Measurements from ENCODE around the gene PHACTR3. TPM values are rescaled to one million over a fixed set of nuclear protein-coding genes. Genes with fewer than 3 reads are reported as not detected.

The PHACTR3 gene
- total and polyA plus RNA-seq, 2 of the 8 experiments (the other 6 are each of a cell fraction or from before 2014, with no cell fraction given), result 0.05 to 0.13 TPM

- Histone ChIP-seq H4K20me1 (replicated peaks in 1 of 2; ENCODE audit: control insufficient read depth in 1 of 2, insufficient read depth in 2 of 2, low read length in 2 of 2) (no peaks in the 10 kb centered on the region), H3K27ac (ENCODE audit: low read depth, low read length) (no peak overlapping the region), H3K23ac (ENCODE audit: insufficient read length) (no peak overlapping the region), H3K79me1 (ENCODE audit: low read depth, low read length) (no peaks in the 10 kb centered on the region), H2BK15ac (ENCODE audit: low read length) (no peak overlapping the region), H3K4ac (replicated peaks; ENCODE audit: insufficient read length, low read depth, low read length) (no peak overlapping the region), H2BK12ac (ENCODE audit: low read depth, low read length) (no peak overlapping the region), H3K9me3 (ENCODE audit: insufficient read depth in 2 of 2, low read depth in 1 of 2, low read length in 1 of 2) (peaks cover 79 to 87% of the 10 kb centered on the region in 2 experiments), H3K79me2 (ENCODE audit: control insufficient read depth in 1 of 2, insufficient read depth in 2 of 2, low read length in 2 of 2) (no peaks in the 10 kb centered on the region), H3K4me3 (ENCODE audit: extremely low read depth in 1 of 4, insufficient read depth in 2 of 4, low read depth in 3 of 4, low read length in 4 of 4) (no peak overlapping the region), H3K9ac (replicated peaks in 1 of 4; ENCODE audit: extremely low read depth in 1 of 4, low read depth in 3 of 4, low read length in 3 of 4) (no peak overlapping the region), H3K27me3 (replicated peaks in 1 of 4; ENCODE audit: control insufficient read depth in 3 of 4, extremely low read depth in 1 of 4, insufficient read depth in 3 of 4, low read length in 3 of 4) (no peaks in the 10 kb centered on the region), H3K4me2 (ENCODE audit: insufficient read depth in 1 of 2, low read depth in 2 of 2, low read length in 2 of 2) (no peak overlapping the region), H3K23me2 (ENCODE audit: low read depth, low read length) (no peaks in the 10 kb centered on the region), H3K14ac (ENCODE audit: insufficient read length) (no peak overlapping the region), H3K56ac (replicated peaks; ENCODE audit: insufficient read length, low read depth, low read length) (no peak overlapping the region), H3K36me3 (ENCODE audit: control insufficient read depth in 2 of 4, insufficient read depth in 4 of 4, low read length in 3 of 4) (no peaks in the 10 kb centered on the region), H2AFZ (ENCODE audit: low read length) (no peak overlapping the region), H2BK120ac (replicated peaks; ENCODE audit: low read depth, low read length) (no peak overlapping the region), H2AK5ac (ENCODE audit: low read depth, low read length) (no peak overlapping the region), H2BK20ac (ENCODE audit: low read length) (no peak overlapping the region), H4K91ac (replicated peaks; ENCODE audit: insufficient read length, low read length) (no peak overlapping the region), H4K5ac (ENCODE audit: insufficient read length, low read depth, low read length) (no peak overlapping the region), H3K4me1 (replicated peaks in 1 of 4; ENCODE audit: control insufficient read depth in 3 of 4, insufficient read depth in 4 of 4, low read length in 3 of 4) (no peaks in the 10 kb centered on the region), H4K8ac (ENCODE audit: extremely low read depth, insufficient read depth, low read length) (no peak overlapping the region), H2BK5ac (ENCODE audit: low read depth, low read length) (no peak overlapping the region), H3K18ac (ENCODE audit: extremely low read depth, low read length) (no peak overlapping the region)
- ChIA-PET POLR2A (ENCODE audit: partially characterized antibody) (no interaction called here), CTCF (ENCODE audit: partially characterized antibody) (interaction anchor here (0.6 kb wide), 1 partner anchor 263 kb away, joined by 3 read pairs; no protein-coding TSS in a partner anchor)
- no peak for FAIRE-seq
- no peak for DNase-seq (ENCODE audit: low read depth in 1 of 2, low spot score in 2 of 2)
- WGBS, 2 experiments (ENCODE audit: extremely low coverage in 1 of 2, insufficient coverage in 1 of 2, insufficient read length in 1 of 2, insufficient replicate concordance in 2 of 2, low coverage in 1 of 2, low lambda C conversion rate in 2 of 2, missing lambda C conversion rate in 1 of 2), result 47% methylated on average over 8 of the region's 8 CpGs; no CpG with 5 or more reads in 1 of the 2 experiments
- TF ChIP-seq TBP (IDR thresholded peaks at IDR 0.05; ENCODE audit: low read depth, low read length) (no peak), JUN (IDR thresholded peaks at IDR 0.05; ENCODE audit: low read depth, low read length) (no peak), SAP30 (IDR thresholded peaks at IDR 0.05; ENCODE audit: insufficient read depth, insufficient replicate concordance, low read length) (no peak), CHD2 (IDR thresholded peaks at IDR 0.05; ENCODE audit: low read length) (no peak), RXRA (IDR thresholded peaks at IDR 0.05; ENCODE audit: insufficient read depth, low read depth, low read length) (no peak), CBX8 (IDR thresholded peaks at IDR 0.05; ENCODE audit: borderline replicate concordance, low read depth, low read length) (no peak), TAF1 (IDR thresholded peaks at IDR 0.05; ENCODE audit: low read depth, low read length) (no peak), SIRT6 (IDR thresholded peaks at IDR 0.05; ENCODE audit: low read length) (no peak), RBBP5 (IDR thresholded peaks at IDR 0.05; ENCODE audit: borderline replicate concordance, low read depth, low read length) (no peak), RAD21 (IDR thresholded peaks at IDR 0.05 in 1 of 2, conservative IDR thresholded peaks at IDR 0.05 in 1 of 2; ENCODE audit: low read depth in 2 of 2, low read length in 2 of 2) (no peak)
- TF ChIP-seq, protein P1, sequence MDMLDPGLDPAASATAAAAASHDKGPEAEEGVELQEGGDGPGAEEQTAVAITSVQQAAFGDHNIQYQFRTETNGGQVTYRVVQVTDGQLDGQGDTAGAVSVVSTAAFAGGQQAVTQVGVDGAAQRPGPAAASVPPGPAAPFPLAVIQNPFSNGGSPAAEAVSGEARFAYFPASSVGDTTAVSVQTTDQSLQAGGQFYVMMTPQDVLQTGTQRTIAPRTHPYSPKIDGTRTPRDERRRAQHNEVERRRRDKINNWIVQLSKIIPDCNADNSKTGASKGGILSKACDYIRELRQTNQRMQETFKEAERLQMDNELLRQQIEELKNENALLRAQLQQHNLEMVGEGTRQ (IDR thresholded peaks at IDR 0.05; ENCODE audit: low read length), result no peak
- TF ChIP-seq, protein P2, sequence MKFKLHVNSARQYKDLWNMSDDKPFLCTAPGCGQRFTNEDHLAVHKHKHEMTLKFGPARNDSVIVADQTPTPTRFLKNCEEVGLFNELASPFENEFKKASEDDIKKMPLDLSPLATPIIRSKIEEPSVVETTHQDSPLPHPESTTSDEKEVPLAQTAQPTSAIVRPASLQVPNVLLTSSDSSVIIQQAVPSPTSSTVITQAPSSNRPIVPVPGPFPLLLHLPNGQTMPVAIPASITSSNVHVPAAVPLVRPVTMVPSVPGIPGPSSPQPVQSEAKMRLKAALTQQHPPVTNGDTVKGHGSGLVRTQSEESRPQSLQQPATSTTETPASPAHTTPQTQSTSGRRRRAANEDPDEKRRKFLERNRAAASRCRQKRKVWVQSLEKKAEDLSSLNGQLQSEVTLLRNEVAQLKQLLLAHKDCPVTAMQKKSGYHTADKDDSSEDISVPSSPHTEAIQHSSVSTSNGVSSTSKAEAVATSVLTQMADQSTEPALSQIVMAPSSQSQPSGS (IDR thresholded peaks at IDR 0.05; ENCODE audit: low read length), result no peak
Observed at GRCh38 chr20:59630526-59630925, 26.2 kb downstream of the PHACTR3 start.
